ENCODE measurements around the gene ZSWIM9.
"Not testable (repeated sequence)": the region's sequence is repeated elsewhere in the genome, so short reads cannot be mapped to it uniquely, and the experiment has no call there.

ZSWIM9 gene

DNA sequence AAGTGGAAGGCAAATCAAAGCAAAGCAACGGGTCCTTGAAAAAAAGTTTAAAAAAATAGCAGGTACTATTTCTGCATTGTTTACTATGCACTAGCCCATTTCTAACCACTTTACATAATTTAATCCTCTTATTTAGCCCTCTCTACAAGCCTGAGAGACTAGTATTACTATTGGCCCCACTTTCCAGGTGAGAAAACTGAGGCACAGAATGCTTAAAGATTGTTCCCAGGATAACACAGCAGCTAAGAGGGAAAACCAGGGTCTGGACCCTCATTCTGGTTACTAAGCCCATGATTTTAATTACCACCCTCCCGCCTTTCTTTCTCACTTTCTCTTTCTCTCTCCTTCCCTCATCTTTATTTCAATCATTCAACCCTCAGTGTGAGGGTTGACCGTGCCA, 5.7 kb downstream of the ZSWIM9 start:
- no peak for DNase-seq

DNA sequence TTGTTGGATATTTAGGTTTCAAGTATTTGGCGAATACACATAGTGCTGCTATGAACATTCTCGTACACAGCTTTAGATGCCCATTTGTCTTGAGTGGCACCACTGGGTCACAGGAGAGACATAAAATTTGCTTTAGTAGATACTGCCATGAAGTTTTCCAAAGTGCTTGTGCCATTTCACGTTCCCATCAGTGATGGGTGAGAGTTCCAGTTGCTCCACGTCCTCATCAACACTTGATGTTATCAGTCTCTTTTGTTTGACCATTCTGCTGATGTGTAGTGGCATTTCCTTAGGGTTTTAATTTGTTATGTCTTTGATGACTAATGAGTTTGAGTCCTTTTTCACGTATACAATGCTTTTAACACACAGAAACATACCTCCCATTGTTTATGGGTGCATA, 11.0 kb downstream of the ZSWIM9 start:
- DNase-seq, result no peak

DNA sequence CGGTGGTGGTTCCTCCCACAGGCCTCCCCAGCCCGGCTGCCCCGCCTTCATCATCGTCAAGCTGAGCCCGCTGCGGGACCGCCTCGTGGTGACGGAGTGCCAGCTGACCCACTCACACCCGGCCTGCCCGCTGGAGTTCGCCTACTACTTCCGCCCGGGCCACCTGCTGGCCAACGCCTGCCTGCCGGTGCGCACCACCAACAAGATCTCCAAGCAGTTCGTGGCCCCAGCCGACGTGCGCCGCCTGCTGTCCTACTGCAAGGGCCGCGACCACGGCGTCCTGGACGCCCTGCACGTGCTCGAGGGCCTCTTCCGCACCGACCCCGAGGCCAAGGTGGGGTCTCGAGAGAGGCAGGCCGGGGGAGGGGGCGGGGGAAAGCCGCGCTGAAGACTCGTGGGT, 12.0 kb downstream of the ZSWIM9 start:
- DNase-seq, result no peak

DNA sequence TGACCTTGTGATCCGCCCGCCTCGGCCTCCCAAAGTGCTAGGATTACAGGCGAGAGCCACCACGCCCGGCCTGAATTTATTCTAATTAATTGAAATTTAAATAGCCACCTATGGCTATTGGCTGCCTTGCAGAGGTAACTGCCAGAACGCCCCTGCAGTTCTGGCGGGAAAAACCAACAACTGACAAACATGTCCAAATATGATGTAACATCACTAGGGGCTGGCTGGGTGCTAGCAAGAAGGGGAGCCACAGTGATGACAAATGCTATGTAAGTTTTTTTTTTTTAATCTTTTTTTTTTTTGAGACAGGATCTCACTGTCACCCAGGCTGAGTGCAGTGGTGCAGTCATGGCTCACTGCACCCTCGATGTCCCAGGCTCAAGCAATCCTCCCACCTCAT, 12.9 kb downstream of the ZSWIM9 start:
- DNase-seq, result no peak

DNA sequence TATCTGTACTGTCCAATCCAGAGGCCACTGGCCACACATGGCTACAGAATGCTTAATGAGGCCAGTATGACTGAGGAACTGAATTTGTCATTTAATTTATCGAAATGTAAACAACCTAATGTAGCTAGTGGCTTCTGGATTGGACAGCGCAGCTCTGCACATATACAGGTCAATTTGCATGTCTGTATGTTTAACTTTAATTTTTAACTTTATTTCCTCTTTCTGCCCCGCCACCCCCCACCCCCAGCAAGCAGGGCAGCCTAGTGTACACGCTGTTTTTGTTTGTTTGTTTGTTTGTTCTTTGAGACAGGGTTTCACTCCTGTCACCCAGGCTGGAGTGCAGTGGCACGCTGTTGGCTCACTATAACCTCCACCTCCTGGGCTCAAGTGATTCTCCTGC, 15.5 kb downstream of the ZSWIM9 start:
- no peak for DNase-seq

DNA sequence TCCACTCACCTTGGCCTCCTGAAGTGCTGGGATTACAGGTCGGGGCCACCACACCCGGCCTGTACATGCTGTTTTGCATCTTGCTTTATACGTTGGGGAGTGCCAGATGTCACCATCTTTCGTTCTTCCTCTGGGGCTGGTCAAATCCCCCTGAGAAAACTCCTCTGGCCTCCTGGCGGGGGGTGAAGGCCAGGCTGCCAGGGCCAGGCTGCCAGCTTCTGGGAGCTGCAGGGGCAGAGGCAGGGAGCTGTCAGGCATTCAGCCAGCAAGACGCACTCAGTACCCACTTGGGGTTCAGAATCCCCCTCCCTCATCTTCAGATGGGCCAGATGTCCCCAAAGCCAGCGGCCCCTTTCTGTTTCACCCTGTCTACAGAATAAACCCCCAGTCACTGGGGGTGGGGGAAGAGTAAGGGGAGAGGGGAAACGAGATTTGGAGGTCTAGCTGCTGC, 16.1 kb downstream of the ZSWIM9 start:
- peak; percentile 90 to 96 for DNase-seq

DNA sequence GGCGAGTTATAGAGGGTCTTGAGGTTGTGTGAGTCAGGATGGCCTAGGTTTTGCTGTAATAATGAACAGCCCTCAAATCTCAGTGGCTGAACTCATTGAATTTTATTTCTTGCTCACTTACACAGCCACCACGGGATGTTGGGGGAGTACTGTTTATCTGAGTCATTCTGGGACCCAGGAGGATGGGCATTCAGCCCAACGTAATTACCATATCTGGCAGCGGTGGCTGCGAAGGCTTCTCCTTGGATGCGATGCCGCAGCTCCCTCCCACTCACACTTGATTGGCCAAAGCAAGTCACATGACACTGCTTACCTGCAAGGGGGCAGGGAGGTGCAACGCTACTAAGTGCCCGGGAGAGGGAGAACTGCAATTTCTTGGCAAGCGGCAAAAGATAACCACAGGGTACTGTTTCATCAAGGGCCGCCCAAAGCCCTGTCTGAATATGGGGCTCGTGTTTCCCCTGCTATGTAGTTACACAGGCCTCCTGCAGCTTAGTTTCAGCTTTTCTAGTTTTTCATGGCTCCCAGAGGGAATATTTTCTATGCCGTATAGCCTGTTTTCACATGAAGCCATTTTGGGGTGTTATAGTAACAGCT, 19.9 kb downstream of the ZSWIM9 start:
- DNase-seq, result peak; percentile 61 to 74

DNA sequence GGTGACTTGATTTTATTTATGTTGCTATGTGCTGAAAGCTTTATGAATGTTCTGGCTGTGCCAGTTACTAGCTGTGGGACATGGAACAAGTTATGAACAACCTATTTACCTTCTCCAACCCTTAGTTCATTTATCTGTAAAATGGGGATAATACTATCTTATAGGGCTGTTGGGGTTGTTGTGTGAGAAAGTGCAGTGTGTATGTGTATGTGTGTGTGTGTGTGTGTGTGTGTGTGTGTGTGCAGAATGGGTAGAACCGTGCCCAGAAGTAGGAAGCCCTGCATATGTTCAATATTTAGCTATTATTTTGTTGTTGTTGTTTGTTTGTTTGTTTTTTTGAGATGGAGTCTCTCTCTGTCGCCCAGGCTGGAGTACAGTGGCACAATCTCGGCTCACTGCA, 20.4 kb downstream of the ZSWIM9 start:
- no peak for DNase-seq

DNA sequence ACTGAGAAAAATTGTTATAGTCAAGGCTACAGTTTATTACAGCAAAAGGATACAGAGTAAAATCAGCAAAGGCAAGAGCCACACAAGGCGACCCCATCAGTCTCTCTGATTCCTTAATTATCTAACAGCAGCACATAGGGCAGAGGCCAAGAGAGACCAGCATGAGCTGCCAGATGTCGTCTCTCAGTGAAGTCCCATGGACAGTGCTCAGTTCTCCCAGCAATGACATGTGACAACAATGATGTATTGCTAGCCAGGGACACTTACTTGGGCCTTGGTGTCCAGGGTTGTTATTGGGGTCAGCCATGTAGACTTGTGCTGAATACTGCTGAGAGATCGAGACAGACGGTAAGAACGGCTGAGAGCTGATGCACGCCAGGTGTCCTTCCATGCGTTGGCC, 22.3 kb downstream of the ZSWIM9 start:
- DNase-seq, result no peak

DNA sequence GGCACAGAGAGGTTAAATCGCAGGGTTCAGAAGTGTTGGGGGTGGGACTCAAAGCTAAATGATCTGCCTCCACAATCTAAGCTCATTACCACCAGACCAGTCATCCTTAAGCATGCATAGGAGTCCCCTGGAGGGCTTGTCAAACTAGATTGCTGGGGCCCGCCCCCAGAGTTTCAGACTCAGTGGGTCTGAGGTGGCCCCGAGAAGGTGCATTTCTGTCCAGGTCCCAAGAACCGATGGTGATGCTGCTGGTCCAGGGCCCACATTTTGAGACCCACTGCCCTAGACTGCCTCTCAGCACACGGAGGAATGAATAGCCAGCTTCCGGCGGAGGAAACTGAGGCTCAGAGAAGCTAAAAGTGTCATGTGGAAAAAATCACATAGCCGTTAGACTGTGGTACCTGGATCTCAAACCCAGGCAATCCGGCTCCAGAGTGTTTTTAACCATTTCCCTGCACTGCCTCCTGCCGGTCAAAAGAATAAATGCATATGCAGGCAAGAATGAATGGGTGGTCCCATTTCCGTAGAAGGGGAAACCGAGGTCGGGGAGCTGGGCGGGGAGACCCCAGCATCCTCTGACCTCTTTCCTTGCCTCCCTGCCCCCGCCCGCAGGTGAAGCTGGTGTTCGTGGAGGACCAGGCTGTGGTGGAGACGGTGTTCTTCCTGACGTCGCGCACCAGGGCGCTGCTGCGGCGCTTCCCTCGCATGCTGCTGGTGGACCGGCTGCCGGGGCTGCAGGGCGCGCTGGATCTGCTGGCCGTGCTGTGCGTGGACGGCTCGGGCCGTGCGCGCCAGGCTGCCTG, 23.8 kb downstream of the ZSWIM9 start:
- no peak for DNase-seq

DNA sequence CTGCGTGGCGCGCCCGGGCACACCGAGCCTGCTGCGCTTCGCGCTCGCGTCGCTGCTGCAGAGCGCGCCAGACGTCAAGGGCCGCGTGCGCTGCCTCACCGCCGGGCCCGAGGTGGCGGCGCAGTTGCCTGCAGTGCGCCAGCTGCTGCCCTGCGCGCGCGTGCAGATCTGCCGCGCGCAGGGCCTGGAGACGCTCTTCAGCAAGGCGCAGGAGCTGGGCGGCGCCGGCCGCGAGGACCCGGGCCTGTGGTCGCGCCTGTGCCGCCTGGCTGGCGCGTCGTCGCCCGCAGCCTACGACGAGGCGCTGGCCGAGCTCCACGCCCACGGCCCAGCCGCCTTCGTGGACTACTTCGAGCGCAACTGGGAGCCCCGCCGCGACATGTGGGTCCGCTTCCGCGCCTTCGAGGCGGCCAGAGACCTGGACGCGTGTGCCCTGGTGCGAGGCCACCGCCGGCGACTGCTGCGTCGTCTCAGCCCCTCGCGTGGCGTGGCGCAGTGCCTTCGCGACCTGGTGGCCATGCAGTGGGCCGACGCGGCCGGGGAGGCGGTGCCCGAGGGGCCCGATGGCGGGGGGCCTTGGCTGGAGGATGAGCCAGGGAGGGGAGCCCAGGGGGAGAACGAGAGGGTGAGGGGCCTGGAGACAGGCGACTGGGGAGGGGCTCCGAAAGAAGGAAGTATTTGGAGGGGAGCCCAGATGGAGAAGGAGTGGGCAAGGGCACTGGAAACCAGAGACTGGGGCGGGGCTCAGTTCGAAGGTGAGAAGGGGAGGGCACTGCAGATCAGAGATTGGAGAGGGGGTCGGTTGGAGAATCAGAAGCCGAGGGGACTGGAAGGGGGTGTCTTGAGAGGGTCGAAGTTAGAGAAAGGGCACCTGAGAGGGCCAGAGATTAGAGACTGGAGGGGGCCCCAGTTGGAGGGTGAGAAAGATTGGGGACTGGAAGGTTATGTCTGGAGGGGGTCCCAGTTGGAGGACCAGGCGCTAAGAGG, 24.7 kb downstream of the ZSWIM9 start:
- no peak for DNase-seq

DNA sequence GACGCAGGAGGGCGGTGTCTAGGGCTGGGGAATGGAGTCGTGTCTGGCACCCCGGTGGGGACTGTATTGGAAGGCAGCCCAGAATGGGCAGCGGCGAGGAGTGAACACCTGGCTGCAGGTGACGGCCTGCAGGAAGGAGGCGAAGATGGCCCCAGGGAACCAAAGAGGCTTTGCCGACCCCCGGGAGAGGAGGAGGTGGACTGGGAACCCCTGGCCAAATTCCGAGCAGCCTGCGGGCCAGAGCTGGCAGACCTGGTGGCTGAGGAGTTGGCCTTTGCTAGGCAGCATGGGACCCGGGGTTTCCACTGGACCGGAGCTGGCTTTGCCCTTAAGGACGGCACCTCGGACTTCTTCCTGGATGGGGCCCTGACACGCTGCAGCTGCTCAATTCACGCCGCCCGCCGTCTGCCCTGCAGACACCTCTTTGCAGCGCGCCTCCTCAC, 25.9 kb downstream of the ZSWIM9 start:
- DNase-seq, result no peak

DNA sequence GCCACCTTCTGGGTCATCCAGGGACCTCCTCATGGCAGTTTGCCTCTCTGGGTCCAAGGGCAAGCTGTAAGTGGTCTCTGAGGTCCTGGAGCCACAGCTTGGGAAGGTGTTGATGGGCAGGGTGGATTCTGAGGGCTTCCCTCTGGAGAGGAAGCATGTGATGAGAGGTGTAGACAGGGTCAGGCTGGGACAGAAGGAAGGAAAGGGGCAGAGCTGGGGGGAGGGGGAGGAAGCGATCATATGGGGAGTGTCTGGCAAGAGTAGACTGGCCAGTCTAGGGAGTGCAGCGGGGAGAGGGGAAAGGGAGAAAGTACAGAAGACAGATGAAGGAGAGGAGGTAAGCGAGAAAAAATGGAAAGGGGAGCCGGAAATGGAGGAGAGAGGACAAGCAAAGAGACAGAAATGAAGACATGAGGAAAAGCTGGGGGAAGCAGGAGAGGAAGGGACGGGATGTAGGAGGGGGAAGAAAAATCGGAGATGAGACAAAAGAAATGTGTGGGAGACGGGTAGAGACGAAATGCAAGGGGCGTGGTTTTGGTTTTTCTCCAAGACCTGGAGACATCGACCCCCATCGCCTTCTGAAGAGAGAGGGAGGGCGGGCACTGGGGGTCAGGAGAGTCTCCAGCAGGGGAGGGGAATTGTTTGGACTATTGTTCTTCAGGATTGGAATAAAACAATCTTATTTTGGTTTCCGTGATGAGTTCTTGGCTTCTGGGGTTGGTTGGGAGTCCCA, 26.6 kb downstream of the ZSWIM9 start:
- DNase-seq, result no peak

DNA sequence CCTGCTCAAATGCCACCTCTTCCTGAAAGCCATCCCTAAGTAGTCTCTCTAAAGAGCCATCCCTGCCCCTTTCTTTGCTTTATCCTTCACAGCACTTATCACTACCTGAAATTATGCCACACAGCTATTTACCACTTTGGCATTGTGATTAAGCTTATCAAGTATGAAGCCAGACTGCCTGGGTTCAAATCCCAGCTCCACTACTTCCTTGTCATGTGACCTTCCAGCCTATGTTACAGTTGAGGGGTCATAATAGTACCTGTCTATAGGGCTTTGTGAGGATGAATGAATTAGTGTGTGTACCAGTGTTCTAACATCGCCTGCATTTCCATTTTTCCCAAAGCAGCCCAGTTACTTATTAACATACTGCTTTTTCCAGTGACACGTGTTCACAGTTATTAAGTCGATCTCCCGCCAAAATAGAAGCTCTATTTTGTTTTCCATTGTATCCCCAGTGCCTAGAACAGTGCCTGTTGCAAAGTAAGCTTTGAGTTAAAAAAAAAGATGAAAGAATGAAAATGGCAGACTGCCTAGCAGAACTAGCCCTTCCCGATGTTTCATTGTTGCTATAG, 32.8 kb downstream of the ZSWIM9 start:
- DNase-seq, result peak in 1 of 2 experiments; percentile 31

DNA sequence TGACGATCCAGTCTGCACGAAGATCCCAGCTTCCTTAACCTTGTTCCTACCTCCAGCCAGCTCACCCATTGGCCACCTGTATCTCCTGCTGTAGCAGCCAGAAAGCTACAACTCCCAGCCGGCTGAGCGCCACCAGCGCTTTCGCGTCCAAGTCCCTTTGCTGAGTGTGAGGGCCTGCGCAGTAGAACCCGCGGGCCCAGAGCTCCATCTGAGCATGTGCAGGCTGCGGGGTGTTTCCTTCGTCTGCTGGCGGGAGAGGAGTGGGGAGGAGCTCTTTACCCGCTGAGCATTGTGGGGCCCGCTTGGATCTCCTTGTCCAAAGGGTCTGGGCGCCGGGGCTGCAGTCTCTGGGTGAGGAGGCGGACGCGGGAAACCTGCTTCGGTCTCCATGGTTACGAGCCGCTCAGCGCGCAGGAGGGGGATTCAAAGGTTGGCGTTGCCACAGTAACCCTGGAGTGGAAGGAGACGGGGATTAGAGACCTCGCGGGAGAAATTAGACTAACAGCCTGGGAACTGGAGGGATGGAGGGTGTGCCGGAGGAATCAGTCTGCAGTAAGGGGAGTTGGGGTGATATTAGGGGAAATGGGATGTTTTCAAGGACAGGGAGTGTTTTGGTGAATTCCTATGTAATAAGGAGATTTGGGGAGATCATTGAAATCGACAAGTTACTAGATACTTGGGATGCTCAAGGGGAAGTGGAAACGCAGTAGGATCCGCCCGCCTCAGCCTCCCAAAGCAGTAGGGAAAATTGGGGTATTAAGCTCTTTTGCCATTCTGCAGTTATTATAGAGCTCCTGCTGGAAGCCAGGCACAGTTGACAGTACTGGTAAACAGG, 33.5 kb downstream of the ZSWIM9 start:
- peak; percentile 100 for DNase-seq

DNA sequence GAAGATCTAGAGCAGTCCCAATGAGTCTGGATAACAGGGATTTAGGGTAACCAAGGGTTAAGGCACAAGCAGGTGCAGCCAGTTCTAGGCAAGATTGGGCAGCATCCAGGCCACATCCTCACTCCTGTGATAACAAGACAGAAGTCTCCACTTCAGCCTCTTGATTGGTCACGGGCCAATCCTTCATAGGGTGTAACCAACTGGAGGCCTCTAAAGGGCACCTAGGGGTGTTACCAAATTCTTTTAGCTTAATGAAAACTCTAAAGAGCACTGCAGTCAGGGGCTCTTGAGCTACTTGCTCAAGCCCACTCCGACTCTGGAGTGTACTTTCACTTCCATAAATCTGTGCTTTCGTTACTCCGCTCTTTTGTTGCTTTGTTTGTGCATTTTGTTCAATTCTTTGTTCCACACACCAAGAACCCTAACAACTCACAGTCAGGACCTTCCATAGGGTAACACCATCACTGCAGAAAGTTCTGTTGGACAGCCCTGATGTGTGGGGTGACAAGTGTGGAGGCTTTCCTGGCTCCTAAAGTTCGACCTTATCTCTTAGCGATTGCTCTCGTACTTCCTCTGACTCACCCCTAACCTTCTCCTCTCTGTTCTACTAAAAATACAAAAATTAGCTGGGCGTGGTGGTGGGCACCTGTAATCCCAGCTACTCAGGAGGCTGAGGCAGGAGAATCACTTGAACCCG, 36.1 kb downstream of the ZSWIM9 start:
- DNase-seq, result no peak

DNA sequence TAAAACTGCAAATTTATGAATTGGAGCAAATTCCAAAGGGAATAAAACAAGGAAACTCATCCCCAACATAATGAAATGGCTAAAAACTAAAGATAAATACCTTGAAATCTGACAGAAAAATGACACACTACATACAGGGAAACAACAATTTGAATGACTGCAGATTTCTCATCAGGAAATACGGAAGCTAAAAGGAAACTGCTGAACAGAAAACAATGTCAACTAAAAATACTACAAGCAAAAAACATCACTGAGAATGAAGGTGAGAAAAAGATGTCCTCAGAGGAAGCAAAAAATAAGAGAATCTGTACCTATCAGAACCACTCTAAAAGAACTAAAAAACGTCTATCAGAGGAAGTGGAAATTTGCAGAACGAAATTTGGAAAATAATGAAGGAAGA, 39.5 kb downstream of the ZSWIM9 start:
- DNase-seq, result no peak

DNA sequence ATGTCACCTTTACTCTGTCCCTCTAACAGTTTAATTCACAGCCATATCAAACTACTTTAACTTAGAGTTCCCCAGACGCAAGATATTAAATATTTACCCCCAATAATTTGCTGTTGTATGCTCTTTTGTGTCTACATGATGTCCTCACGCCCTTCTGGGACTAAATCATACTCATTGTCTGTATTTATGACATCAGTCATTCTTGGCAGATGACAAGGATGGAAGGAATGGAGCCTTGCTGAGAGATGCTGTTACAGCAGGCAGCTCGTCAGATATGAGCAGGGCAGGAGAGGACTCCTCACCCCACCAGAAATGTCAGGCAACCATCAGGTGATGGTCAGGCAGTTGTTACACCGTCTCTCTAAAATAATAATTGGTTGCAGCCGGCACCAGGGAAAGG, 43.5 kb downstream of the ZSWIM9 start:
- no peak for DNase-seq

DNA sequence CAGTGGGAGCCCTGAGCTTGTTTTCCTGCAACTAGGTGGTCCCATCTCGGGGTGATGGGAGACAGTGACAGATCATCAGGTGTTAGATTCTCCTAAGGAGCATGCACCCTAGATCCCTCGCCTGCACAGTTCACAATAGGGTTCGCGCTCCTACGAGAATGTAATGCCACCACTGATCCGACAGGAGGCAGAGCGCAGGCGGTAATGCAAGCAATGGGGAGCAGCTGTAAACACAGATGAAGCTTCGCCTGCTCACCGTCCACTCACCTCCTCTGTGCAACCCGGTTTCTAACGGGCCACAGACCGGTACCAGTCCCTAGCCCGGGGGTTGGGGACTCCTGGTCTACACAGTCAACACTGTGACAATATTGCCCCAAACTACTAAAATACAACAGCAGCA, 46.5 kb downstream of the ZSWIM9 start:
- no peak for DNase-seq

DNA sequence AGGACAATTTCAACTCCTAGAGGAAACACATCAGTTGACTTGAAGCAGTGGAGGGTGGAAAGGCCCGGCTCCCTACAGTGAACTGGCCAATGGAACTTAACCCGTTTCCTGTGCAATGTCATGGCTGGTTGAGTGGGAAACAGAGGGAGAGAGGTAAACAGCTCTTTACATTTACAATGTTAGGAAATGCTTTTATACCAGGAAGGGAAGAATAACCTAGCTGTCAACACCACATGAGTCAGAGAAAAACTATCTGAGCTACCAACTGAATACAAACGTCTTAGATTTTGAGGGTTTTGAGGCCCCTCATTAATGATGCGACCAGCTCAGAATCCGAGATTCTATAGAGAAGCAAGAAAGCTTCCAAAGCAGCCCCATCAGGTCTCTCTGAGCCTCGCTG, 48.5 kb downstream of the ZSWIM9 start:
- no peak for DNase-seq

DNA sequence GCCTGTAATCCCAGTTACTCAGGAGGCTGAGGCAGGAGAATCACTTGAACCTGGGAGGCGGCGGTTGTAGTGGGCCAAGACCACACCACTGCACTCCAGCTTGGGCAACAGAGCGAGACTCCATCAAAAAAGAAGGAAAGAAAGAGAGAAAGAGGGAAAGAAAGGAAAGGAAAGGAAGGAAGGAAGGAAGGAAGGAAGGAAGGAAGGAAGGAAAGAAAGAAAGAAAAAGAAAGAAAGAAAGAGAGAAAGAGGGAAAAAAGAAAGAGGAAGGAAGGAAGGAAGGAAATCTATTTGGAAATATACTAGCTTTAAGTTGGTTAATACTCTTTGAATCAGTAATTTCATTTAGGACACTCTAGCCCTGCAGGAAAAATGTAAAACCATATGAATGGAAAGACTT, 50.3 kb downstream of the ZSWIM9 start:
- not testable (repeated sequence) for DNase-seq
